Right renal pelvis (tissue), 4 donors: ENCODE measurements around the gene MMP17. TPM values are rescaled to one million over a fixed set of nuclear protein-coding genes. Genes with fewer than 3 reads are reported as not detected.

Experiments used
- DNase-seq, 4 donors: peaks; one replicate each; pipeline ENCODE4 v3.0.0-alpha.2; 2013; ENCODE audit warnings: low read depth in 4 of 4, low spot score in 3 of 4, missing footprints in 1 of 4
- polyA plus RNA-seq, 4 donors: library from polyadenylated mRNA; unstranded; fragments of 120-200 nt; gene quantifications; one replicate each; pipeline ENCODE4 v1.2.1, GENCODE V29; 2013; ENCODE audit not compliant: insufficient read length in 4 of 4

The MMP17 gene
- 1 to 10 TPM in 3 of 4 donors, under 1 TPM in 1; 0.89 to 2.4 (median 1.1) TPM for polyA plus RNA-seq

DNA sequence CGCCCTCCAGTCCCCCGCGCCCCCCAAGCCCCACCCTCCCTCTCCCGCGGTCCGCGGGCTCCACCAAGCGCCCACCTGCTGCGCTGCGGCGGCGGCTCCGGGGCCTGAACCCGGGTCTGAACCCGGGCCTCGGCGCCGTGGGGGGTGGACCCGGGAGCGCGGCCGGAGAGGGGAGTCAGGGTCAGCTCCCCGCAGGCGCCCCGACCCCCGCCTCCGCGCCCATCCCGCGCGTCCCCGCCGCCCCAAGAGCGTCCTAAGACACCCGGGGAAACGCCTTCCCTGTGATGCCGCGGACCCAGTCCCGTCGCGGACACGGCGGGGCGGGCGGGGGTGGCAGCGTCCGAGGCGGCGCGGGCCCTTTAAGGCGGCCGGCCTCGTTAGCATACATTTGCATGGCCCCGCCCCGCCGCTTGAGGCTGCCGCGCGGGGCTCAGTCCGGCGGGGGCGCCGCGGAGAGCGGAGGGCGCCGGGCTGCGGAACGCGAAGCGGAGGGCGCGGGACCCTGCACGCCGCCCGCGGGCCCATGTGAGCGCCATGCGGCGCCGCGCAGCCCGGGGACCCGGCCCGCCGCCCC, at the start of gene MMP17:
Gene MMP17, plus strand, starts transcription at position 433 of the 574 bp plus-strand sequence. Its CDS starts 102 bp downstream, at position 535.
- no peak for DNase-seq

GRCh38 chr12:131779027-131779426, 49.2 kb upstream of the MMP17 start:
- DNase-seq = no peak

- DNase-seq = no peak
These were observed 46.1 kb upstream of the MMP17 start for GRCh38 chr12:131782061-131782460.

DNA sequence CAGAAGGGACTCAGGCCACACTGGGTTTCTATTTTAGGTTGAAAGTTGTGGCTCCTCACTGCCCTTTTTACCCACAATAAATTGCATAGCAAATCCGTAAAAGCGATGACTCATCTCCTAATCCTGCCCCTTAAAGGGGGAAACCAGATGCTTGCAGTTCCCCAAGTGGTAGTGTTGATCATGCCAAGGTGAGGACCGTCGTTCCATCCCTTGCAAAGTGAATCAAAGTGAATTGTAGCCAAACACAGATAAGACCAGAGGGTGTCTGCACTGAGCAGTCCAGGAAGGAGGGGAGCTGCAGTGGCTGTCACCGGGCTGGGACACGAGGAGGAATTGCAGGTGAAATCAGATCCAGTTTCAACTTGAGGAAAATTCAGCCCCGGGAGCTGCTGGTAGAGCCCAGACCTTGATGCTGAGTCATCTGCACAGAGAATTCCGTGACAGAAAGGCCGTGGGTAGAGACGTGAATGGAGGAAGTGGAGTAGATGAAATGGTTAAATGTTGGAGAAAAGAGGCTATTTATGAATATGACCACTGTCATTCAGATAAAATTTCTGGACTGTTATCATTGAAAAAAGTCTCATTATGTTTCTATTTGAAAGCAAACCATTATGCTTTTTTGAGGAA, 44.2 kb upstream of the MMP17 start:
- DNase-seq = no peak

GRCh38 chr12:131784909-131785762, 43.1 kb upstream of the MMP17 start:
- no peak for DNase-seq

GRCh38 chr12:131785763-131786330, 42.3 kb upstream of the MMP17 start:
- no peak for DNase-seq

- no peak for DNase-seq
These were observed 41.9 kb upstream of the MMP17 start for GRCh38 chr12:131786331-131786730.

DNA sequence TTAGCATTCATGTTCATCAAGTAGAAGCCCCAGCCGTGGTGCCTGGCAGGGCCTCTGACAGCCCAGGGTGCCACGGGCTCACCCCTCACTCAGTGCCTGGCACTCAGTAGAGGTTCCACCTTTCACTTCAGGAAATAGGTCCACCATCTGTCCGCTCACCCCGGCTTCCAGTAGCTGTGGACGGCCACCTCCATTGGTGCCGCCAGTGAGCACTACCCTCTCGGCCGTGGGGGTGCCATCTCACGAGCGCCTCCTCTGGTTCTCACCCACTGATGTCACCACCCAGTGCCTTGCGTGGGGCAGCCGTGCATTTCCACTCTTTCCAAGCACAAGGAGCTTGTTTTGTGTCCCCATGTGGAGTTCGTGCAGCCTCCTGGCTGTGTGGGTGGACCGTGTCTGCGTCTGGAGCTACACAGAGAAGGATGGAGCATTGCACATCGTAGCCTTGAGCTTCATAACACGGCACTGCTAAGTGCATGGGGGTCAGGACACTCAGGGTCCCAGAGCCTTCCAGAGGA, 41.0 kb upstream of the MMP17 start:
- no peak for DNase-seq

DNA sequence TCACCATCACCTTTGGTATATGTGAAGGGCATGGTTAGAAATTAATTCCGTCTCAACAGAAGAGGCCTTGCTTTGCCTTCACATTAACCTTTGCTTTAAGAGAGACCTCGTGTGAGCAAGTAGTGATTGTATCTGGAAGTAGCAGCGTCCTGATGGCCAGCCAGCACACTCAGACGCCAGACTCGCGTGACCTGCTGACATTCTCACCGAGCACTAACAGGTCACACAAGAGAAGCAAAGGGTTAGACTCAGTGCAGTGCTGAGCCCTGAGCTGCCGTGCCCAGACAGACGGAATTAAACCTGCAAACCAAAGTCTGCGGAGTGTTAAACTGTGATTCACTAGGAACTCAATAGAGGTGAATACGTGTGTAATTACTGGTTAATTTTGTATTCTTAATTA, 40.1 kb upstream of the MMP17 start:
- DNase-seq = no peak

DNA sequence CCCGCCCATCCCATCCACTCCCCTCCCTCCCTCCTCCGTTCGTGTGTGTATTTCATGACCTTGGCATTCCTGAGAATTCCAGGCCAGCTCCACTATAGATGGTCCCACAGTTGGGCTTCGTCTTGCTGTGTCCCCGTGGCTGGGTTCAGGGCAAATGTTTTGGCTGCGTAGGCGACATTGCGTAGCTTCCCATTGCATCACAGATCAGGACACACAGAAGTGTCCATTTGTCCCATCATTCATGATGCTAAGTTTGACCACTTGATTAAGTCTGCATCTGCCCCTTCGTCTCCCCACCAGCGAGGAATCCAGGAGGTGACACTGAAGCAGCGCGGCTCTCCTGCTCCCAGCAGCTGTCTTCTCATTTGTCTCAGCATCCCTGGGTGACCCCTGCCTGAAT, 38.6 kb upstream of the MMP17 start:
- no peak for DNase-seq

DNA sequence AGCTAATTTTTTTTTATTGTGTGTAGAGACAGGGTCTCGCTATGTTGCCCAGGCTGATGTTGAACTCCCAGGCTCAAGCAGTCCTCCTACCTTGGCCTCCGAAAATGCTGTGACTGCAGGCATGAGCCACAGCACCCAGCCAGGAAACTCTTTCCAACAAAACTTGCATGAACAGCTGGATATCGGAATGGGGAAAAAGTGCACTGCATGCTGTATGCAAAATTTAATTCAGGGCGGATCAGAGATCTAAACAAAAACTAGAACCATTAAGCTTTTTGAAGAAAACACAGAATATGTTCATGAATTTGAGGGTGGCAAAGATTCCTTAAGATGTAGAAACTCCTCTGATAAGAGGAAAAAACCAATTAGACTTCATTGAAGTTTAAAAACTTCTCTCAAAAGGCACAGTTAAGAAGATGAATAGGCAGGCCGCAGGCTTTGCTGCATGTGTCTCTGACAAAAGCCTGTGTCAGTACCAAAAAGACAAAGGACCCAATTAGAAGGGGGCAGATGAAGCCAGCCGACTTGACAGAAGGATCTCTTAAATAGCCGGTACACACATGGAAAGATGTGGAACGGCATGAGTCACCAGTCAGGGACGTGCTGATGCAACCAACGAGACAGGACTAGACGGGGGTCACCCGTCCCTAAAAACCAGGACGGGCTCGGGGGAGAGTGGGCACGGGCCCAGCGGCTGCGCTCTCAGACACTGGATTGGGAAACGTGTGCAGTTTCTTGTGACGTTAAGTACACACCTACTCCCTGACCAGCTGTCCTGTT, 34.8 kb upstream of the MMP17 start:
- DNase-seq = no peak

DNA sequence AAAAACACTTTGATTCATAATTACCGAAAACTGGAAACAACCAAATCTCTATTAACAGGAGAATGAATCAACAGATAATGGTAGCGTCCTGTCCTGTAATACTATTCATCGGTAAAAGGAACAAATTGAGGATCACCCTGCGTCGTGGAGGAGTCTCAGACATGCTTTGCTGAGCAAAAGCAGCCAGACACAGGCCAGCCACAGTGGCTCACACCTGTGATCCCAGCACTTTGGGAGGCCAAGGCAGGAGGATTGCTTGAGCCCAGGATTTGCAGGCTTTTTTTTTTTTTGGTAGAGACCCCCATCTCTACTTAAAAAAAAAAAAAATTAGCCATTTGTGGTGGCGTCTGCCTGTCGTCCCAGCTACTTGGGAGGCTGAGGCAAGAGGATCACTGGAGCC, 34.1 kb upstream of the MMP17 start:
- no peak for DNase-seq

- no peak for DNase-seq
These were observed 33.6 kb upstream of the MMP17 start for GRCh38 chr12:131794573-131794972.

DNA sequence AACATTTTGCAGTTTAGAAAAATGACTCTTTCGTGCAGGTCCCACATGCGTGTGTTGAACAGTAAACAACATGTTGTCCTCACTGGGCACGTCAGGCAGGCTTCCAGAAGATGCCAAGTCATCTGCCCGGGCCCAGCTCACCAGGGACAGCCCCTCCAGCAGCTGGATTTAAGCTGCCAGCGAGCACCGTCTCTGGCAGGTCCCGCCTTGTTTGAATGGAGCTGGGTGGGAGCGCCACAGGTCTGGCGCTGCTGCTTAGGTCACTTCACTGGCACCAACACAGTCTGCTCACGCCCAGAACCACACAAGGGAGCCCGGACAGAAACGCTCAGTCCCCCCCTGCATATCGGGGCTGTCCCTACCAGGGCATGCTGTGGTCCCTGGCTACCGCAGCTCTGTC, 33.1 kb upstream of the MMP17 start:
- DNase-seq = no peak

DNA sequence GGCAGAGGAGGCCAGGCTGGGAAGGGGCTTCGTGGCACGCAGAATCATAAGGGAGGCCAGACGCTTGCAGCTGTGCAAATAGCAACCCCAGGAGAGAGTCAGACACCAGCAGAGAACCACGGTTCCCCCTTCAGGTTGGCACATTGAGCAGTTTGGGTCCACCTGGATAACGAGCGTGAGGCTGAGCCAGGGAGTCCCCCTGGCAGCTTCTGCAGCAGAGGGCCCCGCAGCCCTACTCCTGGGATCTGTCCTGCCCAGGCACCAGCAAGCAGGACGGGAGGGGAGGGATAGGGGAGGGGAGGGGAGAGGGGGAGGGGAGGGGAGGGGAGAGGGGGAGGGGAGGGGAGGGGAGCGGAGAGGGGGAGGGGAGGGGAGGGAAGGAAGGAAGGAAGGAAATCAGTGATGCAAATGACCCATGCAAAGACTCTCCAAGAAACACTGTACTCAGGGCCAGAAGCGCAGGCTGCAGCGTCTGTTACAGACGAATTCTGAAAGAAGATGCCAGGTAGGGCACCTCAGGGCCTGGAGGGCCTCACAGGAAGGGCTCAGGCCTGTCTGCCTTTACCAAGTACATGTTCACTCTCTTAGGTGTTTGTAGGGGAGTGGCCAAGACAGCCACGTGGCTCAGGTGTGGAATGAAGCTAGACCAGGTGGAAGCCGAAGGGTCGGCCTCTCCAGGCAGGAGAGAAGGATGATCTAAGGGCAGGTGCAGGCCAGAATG, 32.3 kb upstream of the MMP17 start:
- no peak for DNase-seq

DNA sequence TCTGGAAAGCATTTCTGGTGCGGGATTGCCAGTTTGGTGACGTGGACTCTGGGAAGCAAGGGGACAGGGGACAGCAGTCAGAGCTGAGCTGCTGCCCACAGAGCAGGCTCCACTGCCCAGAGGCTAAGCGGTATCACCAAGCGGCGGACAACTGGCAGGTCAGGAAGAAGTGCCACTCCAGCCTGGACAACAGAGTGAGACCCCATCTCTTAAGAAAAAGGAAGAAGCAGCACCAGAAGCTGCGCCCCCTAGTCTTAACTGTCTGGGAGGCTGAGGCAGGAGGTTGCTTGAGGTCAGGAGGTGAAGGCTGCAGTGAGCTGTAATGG, 31.8 kb upstream of the MMP17 start:
- no peak for DNase-seq

DNA sequence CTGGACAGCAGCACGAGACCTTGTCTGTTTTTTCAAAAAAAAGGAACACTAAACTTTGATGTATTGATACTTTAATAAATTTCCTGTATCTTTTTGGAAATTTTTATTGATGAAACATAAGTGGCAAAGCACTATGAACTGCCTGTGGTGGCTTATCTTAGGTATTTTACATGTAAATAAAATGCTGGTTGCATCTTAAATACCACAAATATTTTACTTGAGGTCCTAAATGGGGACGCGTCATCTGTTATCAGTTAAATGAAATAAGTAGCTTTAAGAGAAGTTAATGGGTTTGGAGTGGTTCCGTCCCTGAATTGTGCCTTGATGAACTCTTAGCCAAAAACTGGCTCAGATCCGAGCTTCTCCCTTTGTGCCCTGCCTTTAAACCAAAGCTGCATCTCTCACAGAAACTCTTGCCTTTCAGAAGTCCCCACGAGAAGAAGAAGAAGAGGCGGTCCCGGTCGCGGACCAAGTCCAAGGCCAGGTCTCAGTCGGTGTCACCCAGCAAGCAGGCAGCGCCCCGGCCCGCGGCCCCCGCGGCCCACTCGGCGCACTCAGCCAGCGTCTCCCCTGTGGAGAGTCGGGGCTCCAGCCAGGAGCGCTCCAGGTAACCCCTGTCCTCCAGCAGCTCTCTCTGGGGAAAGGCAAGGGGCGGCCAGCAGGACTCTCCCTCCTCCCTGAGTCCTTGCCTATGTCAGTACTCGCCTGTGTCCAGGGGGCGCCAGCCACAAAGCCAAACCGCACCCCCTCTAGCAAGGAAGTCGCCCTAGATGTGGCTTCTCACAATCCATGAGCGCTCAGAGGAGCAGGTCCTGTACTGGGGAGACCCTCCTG, 31.2 kb upstream of the MMP17 start:
- DNase-seq = no peak

DNA sequence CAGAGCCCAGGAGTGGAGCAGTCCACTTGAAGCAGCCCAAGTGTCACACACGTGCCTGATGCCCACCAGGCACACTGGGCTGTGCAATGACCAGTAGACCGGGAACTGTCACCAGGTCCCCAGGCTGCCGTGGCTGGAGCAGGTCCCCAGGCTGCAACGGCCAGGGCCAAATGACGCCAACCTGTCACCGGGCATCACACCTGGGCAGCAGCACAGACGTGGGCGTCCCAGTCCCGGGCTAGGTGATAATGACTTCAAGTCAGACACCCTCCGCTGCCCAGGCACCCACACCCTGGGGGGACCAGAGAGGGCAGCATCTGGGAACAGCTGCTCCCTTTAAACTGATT, 30.6 kb upstream of the MMP17 start:
- no peak for DNase-seq

- no peak for DNase-seq
These were observed 29.0 kb upstream of the MMP17 start for GRCh38 chr12:131799195-131799594.
